Stimulated activated CD4-positive, alpha-beta T cell treated with anti-CD3 and anti-CD28 coated beads, Interleukin-2, amount 100 ng/mL, for 4 hours (primary cell): Measurements from ENCODE around the gene HHATL.

ENCODE experiments used
- DNase-seq: peaks from one replicate; pipeline ENCODE4 v3.0.0-alpha.2; 2020; ENCODE audit warnings: low read depth

HHATL gene

GRCh38 chr3:42698216-42698910 is 4.2 kb downstream of the HHATL start:
- DNase-seq, result no peak

- no peak for DNase-seq
These were observed 5.1 kb downstream of the HHATL start for GRCh38 chr3:42697289-42698051.

- DNase-seq, result no peak
These were observed 6.0 kb downstream of the HHATL start for GRCh38 chr3:42696356-42697288.

- DNase-seq, result no peak
These were observed 8.2 kb downstream of the HHATL start for GRCh38 chr3:42694366-42694765.

- no peak for DNase-seq
These were observed 9.1 kb downstream of the HHATL start for GRCh38 chr3:42693530-42693930.

GRCh38 chr3:42692667-42693529 is 9.7 kb downstream of the HHATL start:
- no peak for DNase-seq

GRCh38 chr3:42691816-42692666 is 10.6 kb downstream of the HHATL start:
- no peak for DNase-seq

- no peak for DNase-seq
These were observed 11.6 kb downstream of the HHATL start for GRCh38 chr3:42690766-42691680.

- DNase-seq, result no peak
These were observed 12.4 kb downstream of the HHATL start for GRCh38 chr3:42690191-42690590.

GRCh38 chr3:42689421-42690014 is 13.1 kb downstream of the HHATL start:
- no peak for DNase-seq

GRCh38 chr3:42688487-42689420 is 13.8 kb downstream of the HHATL start:
- DNase-seq, result no peak

- no peak for DNase-seq
These were observed 14.6 kb downstream of the HHATL start for GRCh38 chr3:42688016-42688415.

- DNase-seq, result no peak
These were observed 15.6 kb downstream of the HHATL start for GRCh38 chr3:42686832-42687650.

GRCh38 chr3:42685891-42686820 is 16.4 kb downstream of the HHATL start:
- DNase-seq, result no peak

GRCh38 chr3:42685363-42685881 is 17.2 kb downstream of the HHATL start, which contains the start of gene KLHL40:
TSS of gene KLHL40 (plus strand) at chr3:42685537. CDS start at chr3:42685619, 82 bp downstream.
- DNase-seq, result no peak
